ENCODE measurements around the gene TNS2.

The TNS2 gene

DNA sequence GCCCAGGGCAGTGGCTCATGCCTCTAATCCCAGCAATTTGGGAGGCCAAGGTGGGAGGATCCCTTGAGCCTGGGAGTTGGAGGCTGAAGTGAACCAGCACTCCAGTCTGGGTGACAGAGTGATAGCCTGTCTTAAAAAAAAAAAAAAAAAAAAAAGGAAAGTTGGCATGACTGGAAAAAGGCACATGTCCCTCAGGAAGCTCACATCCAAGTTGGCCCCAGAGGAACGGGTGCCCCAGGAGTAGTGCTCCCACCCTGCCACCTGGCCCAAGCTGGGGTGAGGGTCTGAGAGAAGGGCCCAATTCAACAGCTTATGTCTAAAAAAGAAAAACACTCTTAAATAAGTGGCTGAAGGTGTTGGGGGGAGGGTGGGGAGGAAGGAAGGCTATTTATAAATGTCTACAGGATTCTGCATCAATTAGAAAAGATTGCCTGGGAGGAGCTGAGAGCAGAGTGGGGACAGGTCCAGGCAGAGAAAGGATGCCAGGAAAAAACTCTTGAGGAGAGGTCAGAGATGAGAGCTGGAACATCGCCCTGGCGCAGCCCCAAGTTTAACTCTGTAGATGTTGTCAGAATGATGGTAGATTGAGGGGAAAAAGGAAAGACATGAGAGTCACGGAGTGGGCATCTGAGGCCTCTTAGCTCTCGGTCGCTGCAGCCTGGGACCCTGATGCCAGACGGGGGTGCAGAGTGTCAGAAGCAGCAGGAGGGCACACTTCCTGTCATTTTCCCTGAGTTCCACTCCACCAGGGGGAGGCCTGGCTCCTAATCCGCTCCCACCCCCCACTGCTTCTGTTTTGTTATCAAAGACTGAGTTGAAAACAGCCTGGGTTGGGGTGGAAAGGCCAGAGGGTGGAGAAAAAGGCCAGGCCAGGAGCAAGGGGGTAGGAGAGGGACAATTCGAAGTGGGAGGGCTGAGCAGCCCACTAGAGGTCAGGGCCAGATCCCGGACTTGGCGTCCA, 22.0 kb downstream of the TNS2 start:
- Histone ChIP-seq H3K4me1 (no peaks in the 10 kb centered on the region), H3K27me3 (ENCODE audit: low read depth) (no peaks in the 10 kb centered on the region), H3K36me3 (replicated peaks) (peaks cover 6% of the 10 kb centered on the region; the same call in 1 of the 2 replicates), H3K9me3 (no peaks in the 10 kb centered on the region), H3K4me3 (no peak overlapping the region)
- no peak for DNase-seq (ENCODE audit: low spot score in 2 of 2)
- in situ Hi-C loops (cut with MboI; ENCODE audit: low sequenced_read_pairs): no loop called here

DNA sequence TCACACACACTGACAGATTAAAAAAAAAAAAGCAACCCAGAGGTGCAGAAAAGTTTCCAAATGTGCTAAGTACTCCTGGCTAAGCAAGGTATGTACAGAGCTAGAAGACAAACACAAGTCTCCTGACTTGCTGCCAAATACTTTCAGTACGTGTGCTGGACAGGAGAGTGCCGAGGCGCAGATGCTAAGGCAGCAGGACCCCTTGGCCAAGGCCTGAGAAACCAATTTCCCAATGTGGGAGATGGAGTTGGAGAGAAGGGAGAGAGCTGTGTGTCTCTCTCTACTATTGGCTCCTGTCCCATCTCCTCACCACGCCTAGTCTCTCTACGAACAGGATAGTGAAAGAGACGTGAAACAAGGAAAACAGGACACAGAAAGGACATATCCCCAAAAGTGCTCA, 24.0 kb downstream of the TNS2 start:
- Histone ChIP-seq H3K4me3 (no peak overlapping the region), H3K27me3 (ENCODE audit: low read depth) (no peaks in the 10 kb centered on the region), H3K4me1 (no peaks in the 10 kb centered on the region), H3K36me3 (replicated peaks) (peaks cover 6% of the 10 kb centered on the region; the same call in 1 of the 2 replicates), H3K9me3 (no peaks in the 10 kb centered on the region)
- in situ Hi-C loops (cut with MboI; ENCODE audit: low sequenced_read_pairs): no loop called here
- DNase-seq (ENCODE audit: low spot score in 2 of 2): no peak

DNA sequence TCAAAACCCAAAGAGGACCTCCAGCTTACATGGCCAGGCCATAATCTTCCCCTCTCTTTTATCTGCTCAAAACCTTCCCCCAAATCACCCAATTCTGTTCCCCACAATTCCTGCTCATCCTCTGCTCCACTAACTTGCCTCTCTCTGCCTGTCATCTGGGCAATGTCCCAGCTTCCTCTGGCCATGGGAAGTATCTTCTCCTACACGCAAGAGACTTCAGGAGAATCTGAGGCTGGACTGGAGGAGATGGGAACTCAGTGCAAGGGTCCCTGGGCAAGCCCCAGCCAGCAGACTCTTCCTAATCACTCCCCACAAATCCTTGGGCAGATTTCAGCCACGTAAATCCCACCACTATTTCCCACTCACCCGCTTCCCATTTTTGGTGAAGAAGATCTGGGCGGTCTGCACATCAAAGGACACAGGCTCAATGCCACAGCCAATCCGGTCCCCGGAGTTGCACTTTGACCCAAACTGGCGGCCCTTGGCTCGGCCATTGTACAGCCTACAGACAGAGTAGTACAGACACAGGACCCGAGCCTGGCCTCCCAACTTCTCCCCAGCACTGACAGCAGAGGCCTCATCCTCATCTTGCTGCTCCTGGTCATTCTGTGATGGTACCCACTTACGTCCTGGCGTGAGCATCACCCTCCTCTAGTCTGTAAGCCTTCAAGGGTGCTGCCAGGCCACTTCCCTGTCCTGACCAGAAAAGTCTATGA, 24.6 kb downstream of the TNS2 start:
- Histone ChIP-seq H3K4me3 (no peak overlapping the region), H3K9me3 (no peaks in the 10 kb centered on the region), H3K27me3 (ENCODE audit: low read depth) (no peaks in the 10 kb centered on the region), H3K4me1 (no peaks in the 10 kb centered on the region), H3K36me3 (replicated peaks) (peaks cover 6% of the 10 kb centered on the region; the same call in 1 of the 2 replicates)
- DNase-seq (ENCODE audit: low spot score in 2 of 2): no peak
- in situ Hi-C loops (cut with MboI; ENCODE audit: low sequenced_read_pairs): no loop called here

DNA sequence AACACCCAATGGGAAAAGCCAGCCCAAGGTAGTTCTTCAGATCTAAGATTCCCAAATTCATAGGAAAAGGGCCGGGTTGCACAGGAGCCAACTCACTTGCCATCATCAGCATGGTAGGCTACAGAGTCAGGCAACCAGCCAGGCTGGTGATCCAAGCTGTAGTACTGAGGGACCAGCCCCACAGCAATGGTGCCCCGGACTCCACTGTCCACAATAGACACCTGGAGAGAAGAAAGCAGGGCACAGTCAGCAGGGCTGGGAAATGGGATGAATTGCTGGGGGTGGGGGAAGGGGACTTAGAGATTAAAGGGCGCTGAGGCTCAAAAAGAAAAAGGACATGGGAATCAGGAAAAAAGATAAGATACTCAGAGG, 25.1 kb downstream of the TNS2 start:
- H3K4me3 ChIP-seq: no peak overlapping the region
- no peaks in the 10 kb centered on the region for H3K9me3 ChIP-seq
- peaks cover 6% of the 10 kb centered on the region; the same call in 1 of the 2 replicates for H3K36me3 ChIP-seq (replicated peaks)
- no peak for DNase-seq (ENCODE audit: low spot score in 2 of 2)
- H3K27me3 ChIP-seq (ENCODE audit: low read depth): no peaks in the 10 kb centered on the region
- in situ Hi-C loops (cut with MboI; ENCODE audit: low sequenced_read_pairs): no loop called here
- H3K4me1 ChIP-seq: peaks cover 5% of the 10 kb centered on the region

DNA sequence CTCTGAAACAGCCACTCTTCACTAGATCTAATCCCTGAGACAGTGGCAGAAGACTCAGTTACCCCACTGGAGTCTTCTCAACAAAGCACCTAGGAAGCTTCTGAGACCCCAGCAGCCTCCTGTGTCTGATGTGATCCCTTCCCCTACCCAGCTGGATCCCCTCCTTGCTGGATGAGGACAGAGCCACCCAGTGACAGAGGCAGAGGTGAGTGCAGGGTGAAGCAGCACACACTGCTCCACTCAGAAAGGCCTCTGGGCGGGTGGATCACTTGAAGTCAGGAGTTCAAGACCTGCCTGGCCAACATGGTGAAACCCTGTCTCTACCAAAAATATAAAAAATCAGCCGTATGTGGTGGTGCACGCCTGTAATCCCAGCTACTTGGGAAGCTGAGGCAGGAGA, 26.6 kb downstream of the TNS2 start:
- DNase-seq (ENCODE audit: low spot score in 2 of 2): no peak
- Histone ChIP-seq H3K36me3 (replicated peaks) (peaks cover 6% of the 10 kb centered on the region; the same call in 1 of the 2 replicates), H3K4me1 (peaks cover 5% of the 10 kb centered on the region), H3K9me3 (no peaks in the 10 kb centered on the region), H3K4me3 (no peak overlapping the region), H3K27me3 (ENCODE audit: low read depth) (no peaks in the 10 kb centered on the region)
- in situ Hi-C loops (cut with MboI; ENCODE audit: low sequenced_read_pairs): no loop called here

DNA sequence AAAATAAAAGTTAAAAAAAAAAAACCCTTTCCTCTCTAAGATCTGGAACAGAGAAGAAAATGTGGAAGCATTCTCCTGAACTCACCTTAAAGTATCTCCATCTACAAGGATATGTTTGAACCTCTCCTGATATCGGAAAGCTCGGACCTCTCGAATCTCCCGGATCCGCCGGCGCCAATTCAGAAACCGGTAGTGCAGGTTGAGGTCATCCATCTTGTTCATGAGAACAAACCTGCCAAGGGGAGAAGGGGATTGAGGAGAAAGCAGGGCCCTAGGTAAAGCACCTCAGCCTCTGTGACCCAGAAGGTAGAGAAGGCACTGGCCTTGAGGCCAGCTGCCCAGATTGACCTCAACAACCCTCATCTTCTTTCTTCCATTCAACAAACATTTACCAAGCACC, 27.2 kb downstream of the TNS2 start:
- in situ Hi-C loops (cut with MboI; ENCODE audit: low sequenced_read_pairs): no loop called here
- Histone ChIP-seq H3K27me3 (ENCODE audit: low read depth) (no peaks in the 10 kb centered on the region), H3K9me3 (no peaks in the 10 kb centered on the region), H3K4me1 (peaks cover 5% of the 10 kb centered on the region), H3K4me3 (no peak overlapping the region), H3K36me3 (replicated peaks) (peaks cover 6% of the 10 kb centered on the region; the same call in 1 of the 2 replicates)
- DNase-seq (ENCODE audit: low spot score in 2 of 2): no peak

DNA sequence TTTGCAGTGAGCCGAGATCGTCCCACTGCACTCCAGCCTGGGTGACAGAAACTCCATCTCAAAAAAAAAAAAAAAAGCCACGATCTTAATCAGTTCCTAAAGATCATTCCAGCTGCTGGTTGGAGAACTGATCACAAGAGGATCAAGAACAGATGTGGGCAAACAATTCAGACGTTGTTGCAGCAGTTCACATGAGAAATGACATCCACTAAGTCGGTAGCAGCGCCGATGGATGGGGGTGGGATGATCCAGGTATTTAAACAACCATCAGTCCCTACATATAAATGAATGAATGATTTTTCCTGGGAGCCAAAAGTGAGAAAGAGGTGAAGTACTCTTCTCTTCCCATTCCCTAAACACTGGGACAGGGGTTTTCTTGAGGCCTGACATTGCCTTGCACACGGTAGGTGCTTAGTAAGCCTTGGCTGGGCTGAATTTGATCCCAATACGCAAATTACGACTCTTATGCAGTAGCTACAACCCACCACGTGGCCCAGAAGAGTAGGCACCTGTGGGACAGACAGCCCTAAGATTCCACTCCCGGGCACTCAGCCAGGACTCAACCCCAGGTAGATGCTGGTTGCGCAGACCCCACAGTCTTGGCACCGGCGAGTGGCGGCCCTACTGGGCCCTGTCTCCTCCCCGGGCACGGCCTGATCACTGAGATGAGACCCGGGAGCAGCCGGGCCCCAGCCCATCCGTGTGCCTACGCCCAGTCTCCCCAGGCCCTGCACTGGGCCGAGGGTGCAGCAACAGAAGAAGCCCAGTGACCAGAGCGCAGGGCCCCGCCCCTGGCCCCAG, 28.8 kb downstream of the TNS2 start:
- Histone ChIP-seq H3K27me3 (ENCODE audit: low read depth) (no peaks in the 10 kb centered on the region), H3K36me3 (replicated peaks) (peaks cover 6% of the 10 kb centered on the region; the same call in 1 of the 2 replicates), H3K4me3 (peak overlapping the region; percentile 46), H3K9me3 (no peaks in the 10 kb centered on the region), H3K4me1 (peaks cover 5% of the 10 kb centered on the region)
- in situ Hi-C loops (cut with MboI; ENCODE audit: low sequenced_read_pairs): no loop called here
- DNase-seq (ENCODE audit: low spot score in 2 of 2): no peak

DNA sequence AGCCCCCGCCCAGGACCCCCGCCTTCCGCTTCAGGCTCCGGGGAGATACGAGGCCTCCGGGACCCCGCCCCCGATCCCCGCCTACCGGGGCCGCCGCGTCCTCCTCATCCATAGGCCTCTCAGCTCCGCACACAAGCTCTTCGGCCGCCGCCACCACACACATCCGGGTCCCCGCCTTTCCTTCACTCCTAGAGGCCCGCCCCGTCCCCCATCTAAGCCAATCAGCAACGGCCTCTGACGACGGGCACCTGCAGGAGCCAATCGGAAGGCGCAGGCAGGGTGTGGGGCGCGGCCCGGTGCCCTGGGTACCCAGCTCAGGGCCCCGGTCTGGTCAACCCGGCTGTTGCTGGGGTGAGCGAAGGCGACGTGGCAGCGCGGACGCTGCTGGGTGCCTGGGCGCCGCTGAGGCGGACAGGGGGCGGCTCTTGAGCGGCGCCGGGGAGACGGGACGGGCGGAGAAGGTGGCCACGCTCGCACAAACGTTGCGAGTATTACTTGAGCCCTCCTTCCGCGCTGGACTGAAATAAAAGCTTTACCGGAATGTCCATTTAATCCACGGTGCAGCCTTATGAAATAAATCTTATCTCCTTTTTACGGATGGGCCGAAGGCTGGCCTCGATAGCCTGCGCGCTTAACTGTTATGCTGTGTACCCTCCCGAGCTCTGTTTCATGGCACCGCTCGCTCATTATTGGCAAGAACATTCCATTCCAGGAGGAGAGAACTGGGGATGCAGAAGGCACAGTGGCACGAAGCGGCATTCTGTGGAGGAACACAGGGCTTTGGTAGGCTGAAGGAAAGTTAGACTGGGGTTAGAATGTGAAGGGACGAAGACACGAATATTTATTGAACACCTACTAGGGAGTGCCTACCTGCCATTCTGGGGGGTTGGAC, 29.6 kb downstream of the TNS2 start, which contains the start of gene SPRYD3:
Gene SPRYD3, minus strand, starts transcription at position 165 of the 892 bp plus-strand sequence. Its CDS starts 57 bp downstream, at position 108.
- Histone ChIP-seq H3K4me3 (peak within 1 kb of the TSS; percentile 46), H3K9me3 (no peaks in the 10 kb centered on the region), H3K27me3 (ENCODE audit: low read depth) (no peaks in the 10 kb centered on the region), H3K4me1 (peaks cover 5% of the 10 kb centered on the region), H3K36me3 (replicated peaks) (peaks cover under 1% of the 10 kb centered on the region; the same call in 1 of the 2 replicates)
- in situ Hi-C loops (cut with MboI; ENCODE audit: low sequenced_read_pairs): no loop called here
- peak; percentile 95 to 97 for DNase-seq (ENCODE audit: low spot score in 2 of 2)

DNA sequence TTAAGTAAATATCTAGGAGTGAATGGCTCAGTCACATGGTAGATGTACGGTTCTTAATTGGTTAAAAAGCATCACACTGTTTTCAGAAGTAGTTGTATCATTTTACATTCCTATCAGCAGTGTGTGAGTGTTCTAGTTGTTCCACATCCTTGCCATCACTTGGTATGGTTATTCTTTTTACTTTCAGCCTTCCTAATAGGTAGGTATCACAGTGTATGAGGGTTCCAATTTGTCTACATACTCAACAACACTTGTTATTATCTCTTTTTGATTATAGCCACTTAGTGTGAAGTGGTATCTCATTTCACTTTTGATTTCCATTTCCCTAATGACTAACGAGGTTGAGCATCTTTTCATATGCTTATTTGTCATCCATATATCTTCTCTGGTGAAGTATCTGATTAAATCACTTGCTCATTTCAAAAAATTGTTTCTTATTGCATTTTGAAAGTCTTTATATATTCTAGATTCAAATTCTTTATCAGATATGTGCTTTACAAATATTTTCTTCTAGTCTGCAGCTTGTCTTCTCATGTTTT, 32.8 kb downstream of the TNS2 start:
- Histone ChIP-seq H3K9me3 (no peaks in the 10 kb centered on the region), H3K4me1 (peaks cover 5% of the 10 kb centered on the region), H3K36me3 (replicated peaks) (no peaks in the 10 kb centered on the region), H3K27me3 (ENCODE audit: low read depth) (no peaks in the 10 kb centered on the region; the same call in 1 of the 2 replicates), H3K4me3 (no peak overlapping the region)
- no peak for DNase-seq (ENCODE audit: low spot score in 2 of 2)
- in situ Hi-C loops (cut with MboI; ENCODE audit: low sequenced_read_pairs): no loop called here

DNA sequence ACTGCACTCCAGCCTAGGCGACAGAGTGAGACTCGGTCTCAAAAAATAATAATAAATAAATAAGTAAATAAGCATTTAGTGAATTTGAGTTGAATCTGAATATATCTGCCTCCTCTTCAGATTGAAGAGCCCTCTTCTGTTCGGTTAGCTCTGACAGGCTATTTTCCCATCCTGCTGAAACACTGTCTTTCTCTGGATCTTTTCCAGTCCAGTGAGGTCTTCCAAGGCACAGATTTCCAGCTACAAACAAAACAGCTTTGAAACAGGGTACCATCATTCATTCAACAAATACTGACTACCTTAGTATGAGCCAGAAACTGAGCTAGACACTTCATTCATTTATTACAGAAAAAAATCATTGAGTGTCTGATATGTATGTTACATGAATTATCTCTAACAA, 36.5 kb downstream of the TNS2 start:
- no peaks in the 10 kb centered on the region for H3K4me1 ChIP-seq
- H3K4me3 ChIP-seq: no peak overlapping the region
- in situ Hi-C loops (cut with MboI; ENCODE audit: low sequenced_read_pairs): no loop called here
- no peak for DNase-seq (ENCODE audit: low spot score in 2 of 2)
- no peaks in the 10 kb centered on the region for H3K9me3 ChIP-seq
- no peaks in the 10 kb centered on the region; the same call in none of the 2 replicates for H3K27me3 ChIP-seq (ENCODE audit: low read depth)
- no peaks in the 10 kb centered on the region for H3K36me3 ChIP-seq (replicated peaks)

DNA sequence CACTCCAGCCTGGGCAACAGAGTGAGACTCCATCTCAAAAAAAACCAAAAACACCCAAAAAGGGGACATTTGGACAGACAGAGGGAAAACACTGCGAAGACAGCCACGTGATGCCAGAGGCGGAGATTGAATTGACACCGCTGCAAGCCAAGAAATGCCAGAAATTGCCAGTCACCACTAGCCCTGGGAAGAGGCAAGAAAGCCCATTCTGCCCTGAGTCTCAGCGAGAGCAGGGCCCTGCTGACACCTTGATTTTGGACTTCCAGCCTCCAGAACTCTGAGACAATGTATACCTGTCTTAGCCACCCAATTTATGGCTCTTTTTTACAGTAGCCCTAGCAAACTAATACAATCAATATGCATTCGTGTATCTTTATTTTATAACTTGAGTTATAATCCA, 40.2 kb downstream of the TNS2 start:
- H3K9me3 ChIP-seq: no peaks in the 10 kb centered on the region
- in situ Hi-C loops (cut with MboI; ENCODE audit: low sequenced_read_pairs): no loop called here
- DNase-seq (ENCODE audit: low spot score in 2 of 2): no peak
- H3K4me3 ChIP-seq: no peak overlapping the region
- no peaks in the 10 kb centered on the region for H3K36me3 ChIP-seq (replicated peaks)
- no peaks in the 10 kb centered on the region; the same call in none of the 2 replicates for H3K27me3 ChIP-seq (ENCODE audit: low read depth)
- no peaks in the 10 kb centered on the region for H3K4me1 ChIP-seq

DNA sequence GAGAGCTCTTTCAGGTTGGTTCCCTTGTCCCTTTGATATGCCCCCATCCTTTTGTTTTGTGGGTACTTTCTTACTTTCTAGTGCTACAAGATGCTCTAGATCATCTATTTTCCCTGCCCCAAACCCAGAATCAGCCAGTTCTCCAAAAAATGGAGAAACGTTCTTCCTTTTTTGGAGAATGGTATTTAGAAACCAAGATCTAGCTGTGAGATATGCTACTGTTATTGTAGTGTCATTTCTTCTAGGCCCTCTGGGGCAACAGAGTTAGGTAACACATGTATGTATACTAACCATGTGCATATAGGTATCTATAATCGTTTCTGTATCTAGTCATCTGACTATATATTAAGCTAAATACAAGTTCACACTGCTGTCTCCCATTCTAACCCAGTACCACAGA, 40.7 kb downstream of the TNS2 start:
- Histone ChIP-seq H3K9me3 (no peaks in the 10 kb centered on the region), H3K4me3 (no peak overlapping the region), H3K27me3 (ENCODE audit: low read depth) (no peaks in the 10 kb centered on the region; the same call in none of the 2 replicates), H3K36me3 (replicated peaks) (no peaks in the 10 kb centered on the region), H3K4me1 (no peaks in the 10 kb centered on the region)
- DNase-seq (ENCODE audit: low spot score in 2 of 2): no peak
- in situ Hi-C loops (cut with MboI; ENCODE audit: low sequenced_read_pairs): no loop called here

All from HAP-1 (cell line).